Measurements from ENCODE around the gene NFASC.

The NFASC gene

GRCh38 chr1:204870160-204870912 lies at the start of gene NFASC:
Gene NFASC (plus strand): TSS chr1:204870862. CDS start chr1:204944316, 73,454 bp downstream.
- DNase-seq, result no peak

- no peak for DNase-seq
These were observed 49.2 kb upstream of the NFASC start for GRCh38 chr1:204821476-204821875.

GRCh38 chr1:204821924-204822323 lies 48.7 kb upstream of the NFASC start:
- DNase-seq, result no peak

- no peak for DNase-seq
These were observed 43.7 kb upstream of the NFASC start for GRCh38 chr1:204826970-204827369.

- peak; percentile 7 for DNase-seq
These were observed 42.3 kb upstream of the NFASC start for GRCh38 chr1:204828352-204828850.

- no peak for DNase-seq
These were observed 41.4 kb upstream of the NFASC start for GRCh38 chr1:204829133-204829825.

- no peak for DNase-seq
These were observed 39.9 kb upstream of the NFASC start for GRCh38 chr1:204830747-204831146.

- no peak for DNase-seq
These were observed 39.5 kb upstream of the NFASC start for GRCh38 chr1:204831186-204831585.

GRCh38 chr1:204834336-204834735 lies 36.3 kb upstream of the NFASC start:
- no peak for DNase-seq

- no peak for DNase-seq
These were observed 35.9 kb upstream of the NFASC start for GRCh38 chr1:204834752-204835151.

GRCh38 chr1:204835737-204836136 lies 34.9 kb upstream of the NFASC start:
- no peak for DNase-seq

- DNase-seq, result no peak
These were observed 33.8 kb upstream of the NFASC start for GRCh38 chr1:204836856-204837255.

GRCh38 chr1:204837440-204838084 lies 33.1 kb upstream of the NFASC start:
- DNase-seq, result no peak

- no peak for DNase-seq
These were observed 29.3 kb upstream of the NFASC start for GRCh38 chr1:204841316-204841715.

- DNase-seq, result no peak
These were observed 28.9 kb upstream of the NFASC start for GRCh38 chr1:204841798-204842197.

- no peak for DNase-seq
These were observed 28.3 kb upstream of the NFASC start for GRCh38 chr1:204842369-204842768.

GRCh38 chr1:204842892-204843291 lies 27.8 kb upstream of the NFASC start:
- DNase-seq, result no peak

- no peak for DNase-seq
These were observed 24.1 kb upstream of the NFASC start for GRCh38 chr1:204846546-204846945.

GRCh38 chr1:204848579-204848978 lies 22.1 kb upstream of the NFASC start:
- DNase-seq, result no peak

GRCh38 chr1:204852854-204853253 lies 17.8 kb upstream of the NFASC start:
- no peak for DNase-seq

GRCh38 chr1:204853436-204853835 lies 17.2 kb upstream of the NFASC start:
- no peak for DNase-seq

GRCh38 chr1:204854286-204854685 lies 16.4 kb upstream of the NFASC start:
- no peak for DNase-seq

- DNase-seq, result no peak
These were observed 12.3 kb upstream of the NFASC start for GRCh38 chr1:204858363-204858821.

- no peak for DNase-seq
These were observed 10.8 kb upstream of the NFASC start for GRCh38 chr1:204859861-204860267.
